Stomach (tissue), 4 donors: ENCODE data around the gene COG5.

Experiments used
- EP300 ChIP-seq: sonication (generic); formaldehyde crosslinking; IDR thresholded peaks from one replicate; pipeline ENCODE4 v1.6.1; 2017; ENCODE audit warnings: antibody characterized with exemption
- POLR2A ChIP-seq, 4 donors: fragments of 450-650 bp; IDR thresholded peaks; one replicate each; pipeline ENCODE4 v1.6.1; 2016; ENCODE audit warnings: antibody characterized with exemption in 4 of 4, control low read depth in 2 of 4, mild to moderate bottlenecking in 1 of 4, moderate library complexity in 1 of 4
- POLR2AphosphoS5 ChIP-seq, 3 donors: sonication (generic); formaldehyde crosslinking; IDR thresholded peaks; one replicate each; pipeline ENCODE4 v1.6.1; 2016; ENCODE audit warnings: antibody characterized with exemption in 3 of 3
- TF ChIP-seq, protein P1 (sequence below), 7 experiments: fragments of 450-650 bp in 4 of 7; fragments of 200-600 bp in 3 of 7; sonication (generic) in 3 of 7; IDR thresholded peaks; one replicate each; pipeline ENCODE4 v1.5.1; 2016 to 2019; ENCODE audit warnings: antibody characterized with exemption in 7 of 7, control low read depth in 2 of 7, mild to moderate bottlenecking in 1 of 7

DNA sequence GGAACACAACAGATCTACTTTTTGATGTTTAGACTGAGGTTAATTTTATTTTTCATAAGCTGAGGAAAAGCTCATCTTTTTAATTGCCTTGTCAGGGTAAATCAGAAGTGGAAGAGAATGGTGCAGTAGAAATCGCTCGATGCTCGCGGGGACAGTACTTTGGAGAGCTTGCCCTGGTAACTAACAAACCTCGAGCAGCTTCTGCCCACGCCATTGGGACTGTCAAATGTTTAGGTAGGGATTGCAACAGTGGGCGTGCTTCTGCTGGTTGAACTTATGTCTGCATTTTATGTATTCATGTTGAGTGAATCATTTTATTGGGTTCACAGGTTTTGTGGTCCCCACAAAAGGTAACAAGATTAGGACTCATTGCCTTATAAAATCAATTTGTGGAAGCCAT, 406.6 kb downstream of the COG5 start:
- TF ChIP-seq, protein P1, sequence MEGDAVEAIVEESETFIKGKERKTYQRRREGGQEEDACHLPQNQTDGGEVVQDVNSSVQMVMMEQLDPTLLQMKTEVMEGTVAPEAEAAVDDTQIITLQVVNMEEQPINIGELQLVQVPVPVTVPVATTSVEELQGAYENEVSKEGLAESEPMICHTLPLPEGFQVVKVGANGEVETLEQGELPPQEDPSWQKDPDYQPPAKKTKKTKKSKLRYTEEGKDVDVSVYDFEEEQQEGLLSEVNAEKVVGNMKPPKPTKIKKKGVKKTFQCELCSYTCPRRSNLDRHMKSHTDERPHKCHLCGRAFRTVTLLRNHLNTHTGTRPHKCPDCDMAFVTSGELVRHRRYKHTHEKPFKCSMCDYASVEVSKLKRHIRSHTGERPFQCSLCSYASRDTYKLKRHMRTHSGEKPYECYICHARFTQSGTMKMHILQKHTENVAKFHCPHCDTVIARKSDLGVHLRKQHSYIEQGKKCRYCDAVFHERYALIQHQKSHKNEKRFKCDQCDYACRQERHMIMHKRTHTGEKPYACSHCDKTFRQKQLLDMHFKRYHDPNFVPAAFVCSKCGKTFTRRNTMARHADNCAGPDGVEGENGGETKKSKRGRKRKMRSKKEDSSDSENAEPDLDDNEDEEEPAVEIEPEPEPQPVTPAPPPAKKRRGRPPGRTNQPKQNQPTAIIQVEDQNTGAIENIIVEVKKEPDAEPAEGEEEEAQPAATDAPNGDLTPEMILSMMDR (IDR thresholded peaks at IDR 0.05), result no peak
- TF ChIP-seq POLR2A (IDR thresholded peaks at IDR 0.05) (no peak), POLR2AphosphoS5 (IDR thresholded peaks at IDR 0.05) (no peak), EP300 (no peak)
